Astrocyte of the spinal cord (primary cell): ENCODE data around the gene MED13.
A peak's percentile ranks its signal among the peaks of the same experiment; 100 is the strongest.
"Not testable (repeated sequence)": the region's sequence is repeated elsewhere in the genome, so short reads cannot be mapped to it uniquely, and the experiment has no call there.

Experiments used
- DNase-seq: peaks from one replicate; pipeline ENCODE4 v3.0.0; 2011; ENCODE audit warnings: low read depth, low spot score
- H3K4me3 ChIP-seq: 2 replicates; pipeline ENCODE4 v1.5.1; 2011; ENCODE audit warnings: low read depth, mild to moderate bottlenecking, low read length, moderate library complexity
- in situ Hi-C: cut with HindIII; loops from 2 replicates; pipeline ENCODE4 v1.10.0; 2017; ENCODE audit warnings: low sequenced_read_pairs
- TF ChIP-seq, protein P1 (sequence below): IDR thresholded peaks from 2 replicates; pipeline ENCODE4 v1.5.1; 2012; ENCODE audit warnings: low read depth, mild to moderate bottlenecking, low read length, inconsistent platforms

Gene MED13

DNA sequence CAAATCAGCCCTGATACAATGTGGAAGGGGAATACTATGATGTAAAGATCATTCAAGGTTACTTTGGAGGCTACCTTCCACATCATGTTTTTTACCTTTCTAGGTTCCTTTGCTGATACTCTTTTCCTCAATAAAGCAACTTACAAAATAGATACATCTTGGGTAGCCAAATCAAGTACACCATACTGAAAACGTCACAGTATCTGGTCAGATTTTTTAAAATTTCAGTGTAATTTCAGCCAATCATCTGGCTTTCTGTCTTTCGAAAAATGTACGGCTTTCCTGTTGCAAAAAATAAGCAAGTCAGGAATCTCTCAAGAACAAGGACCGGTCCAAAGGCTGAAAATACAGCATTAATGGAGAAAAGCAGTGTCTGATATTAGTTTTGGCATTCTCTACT, 15.6 kb upstream of the MED13 start:
- TF ChIP-seq, protein P1, sequence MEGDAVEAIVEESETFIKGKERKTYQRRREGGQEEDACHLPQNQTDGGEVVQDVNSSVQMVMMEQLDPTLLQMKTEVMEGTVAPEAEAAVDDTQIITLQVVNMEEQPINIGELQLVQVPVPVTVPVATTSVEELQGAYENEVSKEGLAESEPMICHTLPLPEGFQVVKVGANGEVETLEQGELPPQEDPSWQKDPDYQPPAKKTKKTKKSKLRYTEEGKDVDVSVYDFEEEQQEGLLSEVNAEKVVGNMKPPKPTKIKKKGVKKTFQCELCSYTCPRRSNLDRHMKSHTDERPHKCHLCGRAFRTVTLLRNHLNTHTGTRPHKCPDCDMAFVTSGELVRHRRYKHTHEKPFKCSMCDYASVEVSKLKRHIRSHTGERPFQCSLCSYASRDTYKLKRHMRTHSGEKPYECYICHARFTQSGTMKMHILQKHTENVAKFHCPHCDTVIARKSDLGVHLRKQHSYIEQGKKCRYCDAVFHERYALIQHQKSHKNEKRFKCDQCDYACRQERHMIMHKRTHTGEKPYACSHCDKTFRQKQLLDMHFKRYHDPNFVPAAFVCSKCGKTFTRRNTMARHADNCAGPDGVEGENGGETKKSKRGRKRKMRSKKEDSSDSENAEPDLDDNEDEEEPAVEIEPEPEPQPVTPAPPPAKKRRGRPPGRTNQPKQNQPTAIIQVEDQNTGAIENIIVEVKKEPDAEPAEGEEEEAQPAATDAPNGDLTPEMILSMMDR = no peak
- in situ Hi-C loops = no loop called here
- no peak overlapping the region for H3K4me3 ChIP-seq
- DNase-seq = no peak

DNA sequence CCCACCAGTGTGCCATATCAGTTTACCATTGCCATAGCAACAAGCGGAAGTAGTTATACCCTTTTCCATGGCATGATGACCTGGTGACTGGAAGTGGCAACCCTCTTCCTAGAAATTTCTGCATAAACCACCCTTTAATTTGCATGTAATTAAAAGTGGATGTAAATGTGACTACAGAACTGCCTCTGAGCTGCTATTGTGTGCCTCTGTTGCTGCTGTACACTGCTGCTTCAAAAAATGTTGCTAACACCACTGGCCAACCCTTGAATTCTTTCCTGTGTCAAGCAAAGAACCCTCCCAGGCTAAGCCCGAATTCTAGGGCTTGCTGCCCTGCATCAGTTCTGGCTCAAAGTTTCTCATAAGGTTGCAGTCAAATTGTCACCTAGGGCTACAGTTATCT, 12.9 kb upstream of the MED13 start:
- TF ChIP-seq, protein P1 = no peak
- DNase-seq = no peak
- H3K4me3 ChIP-seq = no peak overlapping the region
- in situ Hi-C loops = no loop called here

DNA sequence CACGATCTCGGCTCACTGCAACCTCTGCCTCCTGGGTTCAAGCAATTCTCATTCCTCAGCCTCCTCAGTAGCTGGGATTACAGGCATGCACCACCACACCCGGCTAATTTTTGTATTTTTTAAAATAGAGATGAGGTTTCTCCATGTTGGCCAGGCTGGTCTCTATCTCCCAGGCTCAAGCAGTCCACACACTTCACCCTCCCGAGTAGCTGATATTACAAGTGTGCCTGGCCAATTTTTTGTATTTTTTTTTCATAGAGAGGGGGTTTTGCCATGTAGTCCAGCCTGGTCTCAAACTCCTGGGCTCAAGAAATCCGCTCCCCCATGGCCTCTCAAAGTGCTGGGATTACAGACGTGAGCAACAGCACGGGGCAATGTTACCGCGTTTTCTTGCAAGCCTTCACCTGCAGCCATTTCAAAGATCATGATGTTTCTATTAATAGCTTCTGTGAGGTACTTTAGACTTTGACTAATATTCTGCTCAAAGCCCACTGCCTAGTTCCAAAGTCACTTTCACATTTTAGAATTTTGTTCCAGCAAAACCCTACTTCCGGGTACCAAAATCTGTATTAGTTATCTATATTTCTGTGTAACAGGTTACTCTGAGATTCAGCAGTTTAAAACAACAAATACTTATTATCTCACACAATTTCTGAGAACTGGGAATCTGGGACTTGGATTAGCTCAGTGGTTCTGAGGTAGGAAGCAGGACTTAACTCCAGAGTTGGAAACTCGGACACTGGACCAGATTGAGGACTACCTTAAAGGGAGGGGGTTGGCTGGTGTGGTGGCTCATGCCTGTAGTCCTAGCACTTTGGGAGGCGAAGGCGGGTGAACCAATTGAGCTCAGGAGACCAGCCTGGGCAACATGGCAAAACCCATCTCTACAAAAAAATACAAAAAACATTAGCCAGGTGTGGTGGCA, 12.0 kb upstream of the MED13 start:
- H3K4me3 ChIP-seq = no peak overlapping the region
- DNase-seq = no peak
- TF ChIP-seq, protein P1 = no peak
- in situ Hi-C loops = no loop called here

DNA sequence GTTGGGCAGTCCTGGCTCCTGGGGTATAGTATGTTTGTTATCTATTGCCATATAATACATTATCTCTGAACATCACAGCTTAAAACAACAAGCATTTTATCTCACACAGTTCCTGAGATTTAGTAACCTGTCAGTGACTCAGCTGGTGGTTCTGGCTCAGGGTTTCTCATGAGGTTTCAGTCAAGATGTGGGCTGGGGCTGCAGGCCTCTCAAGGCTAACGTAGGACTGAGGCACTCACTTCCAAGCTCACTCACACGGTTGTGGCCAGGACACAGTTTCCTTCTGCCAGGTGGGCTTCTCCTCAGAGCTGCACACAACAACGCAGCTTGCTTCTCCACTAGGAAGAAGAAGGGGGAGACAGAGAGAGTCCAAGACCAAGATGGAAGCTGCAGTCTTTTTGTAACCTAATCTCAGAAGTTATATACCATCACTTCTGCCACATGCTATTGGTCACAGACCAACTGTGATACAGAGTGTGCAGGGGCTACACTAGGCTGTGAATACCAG, 10.3 kb upstream of the MED13 start:
- peak; percentile 71 for DNase-seq
- TF ChIP-seq, protein P1 = no peak
- H3K4me3 ChIP-seq = no peak overlapping the region
- in situ Hi-C loops = no loop called here

DNA sequence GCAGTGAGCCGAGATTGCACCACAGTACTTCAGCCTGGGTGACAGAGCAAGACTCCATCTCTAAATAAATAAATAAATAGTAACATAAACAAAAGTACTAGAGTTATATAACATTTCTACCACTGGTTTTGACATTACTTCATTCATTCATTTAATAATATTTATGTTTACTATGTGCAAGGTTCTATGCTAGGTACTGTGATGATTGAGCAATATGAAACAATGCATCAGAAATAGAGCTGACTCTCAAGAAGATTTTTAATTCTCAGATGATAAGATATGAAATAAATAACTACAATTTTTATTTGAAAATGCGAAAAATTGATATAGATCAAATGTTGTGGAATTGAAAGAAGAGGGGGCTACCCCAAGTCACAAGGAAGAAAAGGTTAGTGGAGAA, 8.9 kb upstream of the MED13 start:
- in situ Hi-C loops = no loop called here
- H3K4me3 ChIP-seq = no peak overlapping the region
- DNase-seq = no peak
- TF ChIP-seq, protein P1 = no peak

DNA sequence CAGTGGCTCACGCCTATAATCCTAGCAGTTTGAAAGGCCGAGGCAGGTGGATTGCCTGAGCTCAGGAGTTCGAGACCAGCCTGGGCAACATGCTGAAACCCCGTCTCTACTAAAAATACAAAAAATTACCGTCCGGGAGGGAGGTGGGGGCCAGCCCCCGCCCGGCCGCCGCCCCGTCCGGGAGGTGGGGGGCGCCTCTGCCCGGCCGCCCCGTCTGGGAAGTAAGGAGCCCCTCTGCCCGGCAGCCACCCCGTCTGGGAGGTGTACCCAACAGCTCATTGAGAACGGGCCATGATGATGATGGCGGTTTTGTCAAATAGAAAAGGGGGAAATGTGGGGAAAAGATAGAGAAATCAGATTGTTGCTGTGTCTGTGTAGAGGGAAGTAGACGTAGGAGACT, 7.8 kb upstream of the MED13 start:
- H3K4me3 ChIP-seq, DNase-seq, in situ Hi-C loops: not testable (repeated sequence)

DNA sequence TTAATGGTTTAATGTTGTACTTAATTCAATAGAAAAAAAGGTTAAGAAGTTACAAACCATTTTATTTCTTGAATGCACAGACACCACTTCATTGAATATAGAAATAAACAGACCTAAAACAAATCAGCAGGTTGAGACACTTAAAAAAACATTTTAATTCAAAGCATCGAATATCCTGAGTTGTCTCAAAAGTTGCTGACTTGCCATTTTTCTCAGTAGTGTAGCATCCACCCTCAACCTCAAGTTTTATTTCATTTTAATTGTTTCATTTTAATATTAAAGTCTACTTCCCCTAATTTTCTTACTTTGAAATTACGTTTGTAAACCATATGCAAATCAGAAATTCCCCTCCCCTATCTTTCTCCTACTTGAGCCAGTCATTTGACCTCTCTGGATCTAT, 5.8 kb upstream of the MED13 start:
- H3K4me3 ChIP-seq = no peak overlapping the region
- no peak for DNase-seq
- TF ChIP-seq, protein P1 = no peak
- in situ Hi-C loops = no loop called here
